Measurements from ENCODE around the gene SPATA16.

SPATA16 gene

DNA sequence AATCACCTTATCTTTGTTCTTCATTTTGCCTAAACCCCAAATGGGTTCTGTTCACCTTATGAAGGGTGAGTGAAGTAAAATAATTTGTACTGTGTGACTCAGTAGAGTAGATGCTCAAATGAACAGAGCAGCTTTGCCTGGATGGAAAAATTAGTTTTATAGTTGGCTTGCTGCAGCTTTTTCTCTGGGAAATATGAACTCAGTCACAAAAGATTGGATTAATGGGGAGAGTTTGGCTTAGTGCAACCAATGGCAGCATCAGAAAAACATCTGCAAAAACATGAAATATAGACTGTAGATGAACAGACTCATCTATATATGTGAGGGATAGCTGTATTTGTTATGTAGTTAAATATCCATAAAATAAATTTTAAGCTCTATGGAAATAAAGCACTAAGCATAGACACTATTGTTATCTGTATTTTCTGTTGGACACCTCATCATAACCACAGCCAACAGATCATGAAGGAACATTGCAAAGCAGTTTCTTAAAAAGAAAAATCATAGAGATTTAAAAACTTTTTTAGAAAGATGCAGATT, 209.2 kb downstream of the SPATA16 start:
- Histone ChIP-seq H3K9ac (ENCODE audit: low read depth in 1 of 2, low read length in 2 of 2) (no peak overlapping the region), H3K36me3 (ENCODE audit: control insufficient read depth in 2 of 2, insufficient read depth in 2 of 2, low read length in 2 of 2) (no peaks in the 10 kb centered on the region), H3K4me1 (ENCODE audit: control insufficient read depth in 2 of 2, insufficient read depth in 2 of 2, low read length in 2 of 2) (no peaks in the 10 kb centered on the region), H3K4me3 (ENCODE audit: low read length in 2 of 2) (no peak overlapping the region), H3K27ac (ENCODE audit: low read depth in 2 of 2, low read length in 2 of 2) (no peak overlapping the region), H3K9me3 (ENCODE audit: control insufficient read depth in 2 of 2, low read length in 2 of 2) (no peaks in the 10 kb centered on the region), H3K27me3 (ENCODE audit: control insufficient read depth in 2 of 2, insufficient read depth in 2 of 2, low read length in 2 of 2) (no peaks in the 10 kb centered on the region)

GRCh38 chr3:172929451-172929850, 211.6 kb downstream of the SPATA16 start:
- Histone ChIP-seq H3K27ac (ENCODE audit: low read depth in 2 of 2, low read length in 2 of 2) (no peak overlapping the region), H3K9me3 (ENCODE audit: control insufficient read depth in 2 of 2, low read length in 2 of 2) (no peaks in the 10 kb centered on the region), H3K4me1 (ENCODE audit: control insufficient read depth in 2 of 2, insufficient read depth in 2 of 2, low read length in 2 of 2) (no peaks in the 10 kb centered on the region), H3K4me3 (ENCODE audit: low read length in 2 of 2) (no peak overlapping the region), H3K27me3 (ENCODE audit: control insufficient read depth in 2 of 2, insufficient read depth in 2 of 2, low read length in 2 of 2) (no peaks in the 10 kb centered on the region), H3K36me3 (ENCODE audit: control insufficient read depth in 2 of 2, insufficient read depth in 2 of 2, low read length in 2 of 2) (no peaks in the 10 kb centered on the region), H3K9ac (ENCODE audit: low read depth in 1 of 2, low read length in 2 of 2) (no peak overlapping the region)

- Histone ChIP-seq H3K36me3 (ENCODE audit: control insufficient read depth in 2 of 2, insufficient read depth in 2 of 2, low read length in 2 of 2) (no peaks in the 10 kb centered on the region), H3K4me3 (ENCODE audit: low read length in 2 of 2) (no peak overlapping the region), H3K4me1 (ENCODE audit: control insufficient read depth in 2 of 2, insufficient read depth in 2 of 2, low read length in 2 of 2) (no peaks in the 10 kb centered on the region), H3K27ac (ENCODE audit: low read depth in 2 of 2, low read length in 2 of 2) (no peak overlapping the region), H3K9me3 (ENCODE audit: control insufficient read depth in 2 of 2, low read length in 2 of 2) (no peaks in the 10 kb centered on the region), H3K27me3 (ENCODE audit: control insufficient read depth in 2 of 2, insufficient read depth in 2 of 2, low read length in 2 of 2) (no peaks in the 10 kb centered on the region), H3K9ac (ENCODE audit: low read depth in 1 of 2, low read length in 2 of 2) (no peak overlapping the region)
These were observed 216.5 kb downstream of the SPATA16 start for GRCh38 chr3:172924546-172924945.

DNA sequence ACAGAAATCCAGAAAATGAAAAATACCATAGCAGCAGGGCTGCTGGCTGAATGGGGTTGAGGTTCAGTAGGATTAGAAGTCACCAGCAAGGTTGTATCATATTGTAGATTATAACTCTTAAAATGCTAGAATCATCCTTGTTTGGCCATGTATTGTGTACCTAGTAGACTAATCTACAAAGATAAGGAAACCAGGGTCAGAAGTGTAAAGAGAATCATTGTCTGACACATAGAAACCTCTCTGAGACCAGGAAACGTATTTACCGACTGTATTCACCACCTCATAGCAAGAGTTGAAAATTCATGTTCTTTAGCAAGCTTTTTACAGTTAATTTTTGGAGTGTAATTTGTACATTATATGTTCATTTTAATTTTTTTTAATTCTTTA, 221.7 kb downstream of the SPATA16 start:
- Histone ChIP-seq H3K9me3 (ENCODE audit: control insufficient read depth in 2 of 2, low read length in 2 of 2) (no peaks in the 10 kb centered on the region), H3K27ac (ENCODE audit: low read depth in 2 of 2, low read length in 2 of 2) (no peak overlapping the region), H3K27me3 (ENCODE audit: control insufficient read depth in 2 of 2, insufficient read depth in 2 of 2, low read length in 2 of 2) (no peaks in the 10 kb centered on the region), H3K36me3 (ENCODE audit: control insufficient read depth in 2 of 2, insufficient read depth in 2 of 2, low read length in 2 of 2) (no peaks in the 10 kb centered on the region), H3K4me1 (ENCODE audit: control insufficient read depth in 2 of 2, insufficient read depth in 2 of 2, low read length in 2 of 2) (no peaks in the 10 kb centered on the region), H3K9ac (ENCODE audit: low read depth in 1 of 2, low read length in 2 of 2) (no peak overlapping the region), H3K4me3 (ENCODE audit: low read length in 2 of 2) (no peak overlapping the region)

DNA sequence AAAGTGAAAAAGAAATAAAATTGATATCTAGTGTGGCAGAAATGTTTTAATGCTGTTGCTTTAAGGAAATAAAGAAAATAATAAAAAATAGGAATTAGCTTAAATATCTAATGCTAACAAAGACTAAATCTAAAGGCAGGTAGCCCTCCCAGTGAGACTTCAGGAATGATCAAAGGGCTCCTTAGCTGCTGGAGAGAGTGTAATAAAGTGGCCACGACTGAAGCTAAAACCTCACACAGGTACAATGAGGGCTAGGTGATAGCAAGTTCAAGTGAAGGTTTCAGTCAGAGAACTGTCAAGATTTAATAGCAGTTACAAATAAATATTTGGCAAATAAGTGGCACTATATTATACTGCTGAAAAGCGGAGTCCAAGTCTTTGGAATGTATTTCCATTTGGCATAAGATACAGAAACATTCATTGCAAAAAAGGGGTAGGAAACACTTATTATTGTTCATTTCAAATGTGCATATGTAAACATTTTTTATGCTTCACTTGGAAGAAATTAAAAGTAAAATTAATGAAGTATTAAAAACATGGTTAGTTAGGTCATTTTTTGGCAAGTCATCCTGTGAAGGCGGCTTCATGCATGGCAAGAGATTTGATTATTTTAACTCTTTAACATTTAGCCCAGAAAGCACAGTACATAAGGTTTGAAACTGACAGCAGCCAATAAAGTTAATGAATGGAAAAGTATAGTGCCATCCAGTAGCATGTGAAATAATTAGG, 222.3 kb downstream of the SPATA16 start:
- Histone ChIP-seq H3K4me3 (ENCODE audit: low read length in 2 of 2) (no peak overlapping the region), H3K4me1 (ENCODE audit: control insufficient read depth in 2 of 2, insufficient read depth in 2 of 2, low read length in 2 of 2) (no peaks in the 10 kb centered on the region), H3K9me3 (ENCODE audit: control insufficient read depth in 2 of 2, low read length in 2 of 2) (no peaks in the 10 kb centered on the region), H3K27ac (ENCODE audit: low read depth in 2 of 2, low read length in 2 of 2) (no peak overlapping the region), H3K36me3 (ENCODE audit: control insufficient read depth in 2 of 2, insufficient read depth in 2 of 2, low read length in 2 of 2) (no peaks in the 10 kb centered on the region), H3K27me3 (ENCODE audit: control insufficient read depth in 2 of 2, insufficient read depth in 2 of 2, low read length in 2 of 2) (no peaks in the 10 kb centered on the region), H3K9ac (ENCODE audit: low read depth in 1 of 2, low read length in 2 of 2) (no peak overlapping the region)

- no peaks in the 10 kb centered on the region for H3K9me3 ChIP-seq (ENCODE audit: control insufficient read depth in 2 of 2, low read length in 2 of 2)
- H3K27ac ChIP-seq (ENCODE audit: low read depth in 2 of 2, low read length in 2 of 2) = no peak overlapping the region
- H3K9ac ChIP-seq (ENCODE audit: low read depth in 1 of 2, low read length in 2 of 2) = no peak overlapping the region
- no peak overlapping the region for H3K4me3 ChIP-seq (ENCODE audit: low read length in 2 of 2)
- no peaks in the 10 kb centered on the region for H3K36me3 ChIP-seq (ENCODE audit: control insufficient read depth in 2 of 2, insufficient read depth in 2 of 2, low read length in 2 of 2)
- H3K4me1 ChIP-seq (ENCODE audit: control insufficient read depth in 2 of 2, insufficient read depth in 2 of 2, low read length in 2 of 2) = no peaks in the 10 kb centered on the region
- no peaks in the 10 kb centered on the region for H3K27me3 ChIP-seq (ENCODE audit: control insufficient read depth in 2 of 2, insufficient read depth in 2 of 2, low read length in 2 of 2)
These were observed 222.9 kb downstream of the SPATA16 start for GRCh38 chr3:172918165-172918564.

- Histone ChIP-seq H3K9me3 (ENCODE audit: control insufficient read depth in 2 of 2, low read length in 2 of 2) (no peaks in the 10 kb centered on the region), H3K4me3 (ENCODE audit: low read length in 2 of 2) (no peak overlapping the region), H3K27ac (ENCODE audit: low read depth in 2 of 2, low read length in 2 of 2) (no peak overlapping the region), H3K9ac (ENCODE audit: low read depth in 1 of 2, low read length in 2 of 2) (no peak overlapping the region), H3K27me3 (ENCODE audit: control insufficient read depth in 2 of 2, insufficient read depth in 2 of 2, low read length in 2 of 2) (no peaks in the 10 kb centered on the region), H3K4me1 (ENCODE audit: control insufficient read depth in 2 of 2, insufficient read depth in 2 of 2, low read length in 2 of 2) (no peaks in the 10 kb centered on the region), H3K36me3 (ENCODE audit: control insufficient read depth in 2 of 2, insufficient read depth in 2 of 2, low read length in 2 of 2) (no peaks in the 10 kb centered on the region)
These were observed 225.0 kb downstream of the SPATA16 start for GRCh38 chr3:172915911-172916514.

DNA sequence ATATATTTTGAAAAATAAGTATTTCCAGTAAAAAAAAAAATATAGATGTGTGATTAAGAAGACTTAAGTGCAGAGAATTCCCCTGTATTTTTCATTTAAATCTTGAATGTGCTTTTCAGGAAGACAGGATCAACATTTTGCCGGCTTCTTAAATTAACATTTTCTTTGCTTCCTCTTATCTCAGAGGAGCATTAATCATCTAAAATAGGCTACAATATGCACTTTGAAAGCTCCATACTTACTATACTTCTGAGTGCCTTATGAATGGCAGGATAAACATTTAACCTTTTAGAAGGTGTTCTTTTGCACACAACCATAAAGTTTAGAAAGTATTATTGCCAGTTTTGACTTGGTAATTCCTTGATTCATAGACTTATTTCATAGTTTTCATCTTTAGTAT, 226.2 kb downstream of the SPATA16 start:
- Histone ChIP-seq H3K9me3 (ENCODE audit: control insufficient read depth in 2 of 2, low read length in 2 of 2) (no peaks in the 10 kb centered on the region), H3K27ac (ENCODE audit: low read depth in 2 of 2, low read length in 2 of 2) (no peak overlapping the region), H3K4me1 (ENCODE audit: control insufficient read depth in 2 of 2, insufficient read depth in 2 of 2, low read length in 2 of 2) (no peaks in the 10 kb centered on the region), H3K36me3 (ENCODE audit: control insufficient read depth in 2 of 2, insufficient read depth in 2 of 2, low read length in 2 of 2) (no peaks in the 10 kb centered on the region), H3K9ac (ENCODE audit: low read depth in 1 of 2, low read length in 2 of 2) (no peak overlapping the region), H3K4me3 (ENCODE audit: low read length in 2 of 2) (no peak overlapping the region), H3K27me3 (ENCODE audit: control insufficient read depth in 2 of 2, insufficient read depth in 2 of 2, low read length in 2 of 2) (no peaks in the 10 kb centered on the region)

DNA sequence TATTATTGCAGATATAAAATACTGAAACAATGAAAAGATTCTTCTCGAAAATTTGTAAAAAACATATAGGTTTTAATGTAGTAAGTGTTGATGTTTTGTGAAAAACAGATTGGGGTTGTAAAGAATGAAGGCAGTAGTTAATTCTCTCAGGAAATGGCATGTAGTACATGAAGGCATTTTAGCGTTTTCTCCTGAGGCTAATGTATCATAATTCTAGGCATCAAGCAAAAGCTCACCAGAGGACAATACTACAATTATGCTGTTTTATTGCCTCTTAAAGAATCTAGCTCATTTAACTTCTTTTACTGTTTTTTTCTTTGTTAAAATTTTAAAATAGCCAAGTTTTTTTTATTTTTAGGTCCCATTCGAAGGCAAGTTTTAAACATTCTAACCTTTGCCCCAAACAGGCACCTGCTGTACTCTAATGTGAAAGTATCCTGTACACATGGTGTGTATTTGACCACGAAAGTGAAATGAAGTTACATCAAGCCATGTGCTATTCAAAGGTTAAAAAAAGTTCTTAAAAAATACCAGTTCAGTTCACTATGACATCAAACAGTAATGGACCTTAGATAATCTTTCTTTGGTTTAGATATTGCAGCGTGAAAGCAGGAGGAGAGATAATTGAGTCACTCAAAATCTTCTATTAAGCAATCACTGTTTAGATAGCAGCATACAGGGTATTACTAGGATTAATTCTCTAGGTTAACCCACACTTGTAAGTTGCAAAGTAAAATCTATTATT, 227.0 kb downstream of the SPATA16 start:
- no peak overlapping the region for H3K4me3 ChIP-seq (ENCODE audit: low read length in 2 of 2)
- H3K9me3 ChIP-seq (ENCODE audit: control insufficient read depth in 2 of 2, low read length in 2 of 2) = no peaks in the 10 kb centered on the region
- no peaks in the 10 kb centered on the region for H3K27me3 ChIP-seq (ENCODE audit: control insufficient read depth in 2 of 2, insufficient read depth in 2 of 2, low read length in 2 of 2)
- no peak overlapping the region for H3K9ac ChIP-seq (ENCODE audit: low read depth in 1 of 2, low read length in 2 of 2)
- H3K4me1 ChIP-seq (ENCODE audit: control insufficient read depth in 2 of 2, insufficient read depth in 2 of 2, low read length in 2 of 2) = no peaks in the 10 kb centered on the region
- no peaks in the 10 kb centered on the region for H3K36me3 ChIP-seq (ENCODE audit: control insufficient read depth in 2 of 2, insufficient read depth in 2 of 2, low read length in 2 of 2)
- H3K27ac ChIP-seq (ENCODE audit: low read depth in 2 of 2, low read length in 2 of 2) = no peak overlapping the region

- Histone ChIP-seq H3K9ac (ENCODE audit: low read depth in 1 of 2, low read length in 2 of 2) (no peak overlapping the region), H3K27me3 (ENCODE audit: control insufficient read depth in 2 of 2, insufficient read depth in 2 of 2, low read length in 2 of 2) (no peaks in the 10 kb centered on the region), H3K4me3 (ENCODE audit: low read length in 2 of 2) (no peak overlapping the region), H3K36me3 (ENCODE audit: control insufficient read depth in 2 of 2, insufficient read depth in 2 of 2, low read length in 2 of 2) (no peaks in the 10 kb centered on the region), H3K4me1 (ENCODE audit: control insufficient read depth in 2 of 2, insufficient read depth in 2 of 2, low read length in 2 of 2) (no peaks in the 10 kb centered on the region), H3K9me3 (ENCODE audit: control insufficient read depth in 2 of 2, low read length in 2 of 2) (no peaks in the 10 kb centered on the region), H3K27ac (ENCODE audit: low read depth in 2 of 2, low read length in 2 of 2) (no peak overlapping the region)
These were observed 229.9 kb downstream of the SPATA16 start for GRCh38 chr3:172911142-172911541.

Data from mucosa of rectum (tissue), 2 donors.